Nephron progenitor cell (in vitro differentiated cells): ENCODE results near the gene GRIK4.

Experiments
- DNase-seq: peaks from one replicate; pipeline ENCODE4 v3.0.0; 2021
- H3K27ac Mint-ChIP-seq: 2 replicates; pipeline ENCODE4 v1.8.0; 2021; ENCODE audit warnings: mild to moderate bottlenecking, moderate library complexity, mixed read lengths
- H3K27me3 Mint-ChIP-seq: 2 replicates; pipeline ENCODE4 v1.8.0; 2021; ENCODE audit warnings: mild to moderate bottlenecking, low read depth, mixed read lengths; ENCODE audit not compliant: poor library complexity
- H3K36me3 Mint-ChIP-seq: 2 replicates; pipeline ENCODE4 v1.8.0; 2021; ENCODE audit warnings: low read depth, mixed read lengths
- H3K4me1 Mint-ChIP-seq: 2 replicates; pipeline ENCODE4 v1.8.0; 2021; ENCODE audit warnings: mixed read lengths
- H3K4me3 Mint-ChIP-seq: 2 replicates; pipeline ENCODE4 v1.8.0; 2021; ENCODE audit warnings: mild to moderate bottlenecking, moderate library complexity, mixed read lengths
- H3K9me3 Mint-ChIP-seq: 2 replicates; pipeline ENCODE4 v1.8.0; 2021; ENCODE audit warnings: mild to moderate bottlenecking, moderate library complexity, mixed read lengths
- TF ChIP-seq, protein P1 (sequence below): fragments of 200-600 bp; sonication (generic); IDR thresholded peaks from 2 replicates; pipeline ENCODE4 v1.5.0; 2021; ENCODE audit warnings: antibody characterized with exemption

Gene GRIK4

GRCh38 chr11:120605469-120605868 lies 93.9 kb downstream of the GRIK4 start:
- Mint-ChIP-seq H3K36me3 (no peaks in the 10 kb centered on the region), H3K4me3 (no peak overlapping the region), H3K27ac (no peak overlapping the region), H3K27me3 (peaks cover 28% of the 10 kb centered on the region), H3K9me3 (no peaks in the 10 kb centered on the region), H3K4me1 (peaks cover 46% of the 10 kb centered on the region)
- TF ChIP-seq, protein P1, sequence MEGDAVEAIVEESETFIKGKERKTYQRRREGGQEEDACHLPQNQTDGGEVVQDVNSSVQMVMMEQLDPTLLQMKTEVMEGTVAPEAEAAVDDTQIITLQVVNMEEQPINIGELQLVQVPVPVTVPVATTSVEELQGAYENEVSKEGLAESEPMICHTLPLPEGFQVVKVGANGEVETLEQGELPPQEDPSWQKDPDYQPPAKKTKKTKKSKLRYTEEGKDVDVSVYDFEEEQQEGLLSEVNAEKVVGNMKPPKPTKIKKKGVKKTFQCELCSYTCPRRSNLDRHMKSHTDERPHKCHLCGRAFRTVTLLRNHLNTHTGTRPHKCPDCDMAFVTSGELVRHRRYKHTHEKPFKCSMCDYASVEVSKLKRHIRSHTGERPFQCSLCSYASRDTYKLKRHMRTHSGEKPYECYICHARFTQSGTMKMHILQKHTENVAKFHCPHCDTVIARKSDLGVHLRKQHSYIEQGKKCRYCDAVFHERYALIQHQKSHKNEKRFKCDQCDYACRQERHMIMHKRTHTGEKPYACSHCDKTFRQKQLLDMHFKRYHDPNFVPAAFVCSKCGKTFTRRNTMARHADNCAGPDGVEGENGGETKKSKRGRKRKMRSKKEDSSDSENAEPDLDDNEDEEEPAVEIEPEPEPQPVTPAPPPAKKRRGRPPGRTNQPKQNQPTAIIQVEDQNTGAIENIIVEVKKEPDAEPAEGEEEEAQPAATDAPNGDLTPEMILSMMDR: no peak
- no peak for DNase-seq

- peak overlapping the region; percentile 11 for H3K27ac Mint-ChIP-seq
- H3K27me3 Mint-ChIP-seq: peaks cover 29% of the 10 kb centered on the region
- H3K36me3 Mint-ChIP-seq: no peaks in the 10 kb centered on the region
- H3K4me1 Mint-ChIP-seq: peaks cover 45% of the 10 kb centered on the region
- no peak overlapping the region for H3K4me3 Mint-ChIP-seq
- no peak for DNase-seq
- no peaks in the 10 kb centered on the region for H3K9me3 Mint-ChIP-seq
- TF ChIP-seq, protein P1: no peak
These were observed 94.9 kb downstream of the GRIK4 start for GRCh38 chr11:120606211-120607010.

DNA sequence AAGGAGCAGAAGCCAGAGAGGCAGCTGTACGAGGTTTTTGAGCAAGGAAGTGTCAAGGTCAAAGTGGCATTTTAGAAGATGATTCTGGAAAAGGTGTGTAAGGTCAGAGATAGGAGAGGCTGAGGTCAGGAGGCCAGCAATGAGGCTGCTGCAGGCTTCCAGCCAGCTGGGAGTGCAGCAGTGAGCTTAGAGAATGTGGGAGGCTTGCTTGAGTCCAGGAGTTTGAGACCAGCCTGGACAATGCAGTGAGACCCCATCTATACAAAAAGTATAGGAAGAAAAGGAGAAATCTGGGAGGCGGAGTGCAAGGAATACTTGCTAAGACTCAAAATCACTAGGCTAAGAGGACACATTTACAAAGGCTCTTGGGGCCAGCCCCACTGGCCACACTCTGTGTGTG lies 96.5 kb downstream of the GRIK4 start:
- TF ChIP-seq, protein P1: no peak
- no peak overlapping the region for H3K27ac Mint-ChIP-seq
- H3K27me3 Mint-ChIP-seq: peaks cover 31% of the 10 kb centered on the region
- no peak for DNase-seq
- H3K4me1 Mint-ChIP-seq: peaks cover 50% of the 10 kb centered on the region
- H3K4me3 Mint-ChIP-seq: no peak overlapping the region
- no peaks in the 10 kb centered on the region for H3K9me3 Mint-ChIP-seq
- H3K36me3 Mint-ChIP-seq: no peaks in the 10 kb centered on the region

DNA sequence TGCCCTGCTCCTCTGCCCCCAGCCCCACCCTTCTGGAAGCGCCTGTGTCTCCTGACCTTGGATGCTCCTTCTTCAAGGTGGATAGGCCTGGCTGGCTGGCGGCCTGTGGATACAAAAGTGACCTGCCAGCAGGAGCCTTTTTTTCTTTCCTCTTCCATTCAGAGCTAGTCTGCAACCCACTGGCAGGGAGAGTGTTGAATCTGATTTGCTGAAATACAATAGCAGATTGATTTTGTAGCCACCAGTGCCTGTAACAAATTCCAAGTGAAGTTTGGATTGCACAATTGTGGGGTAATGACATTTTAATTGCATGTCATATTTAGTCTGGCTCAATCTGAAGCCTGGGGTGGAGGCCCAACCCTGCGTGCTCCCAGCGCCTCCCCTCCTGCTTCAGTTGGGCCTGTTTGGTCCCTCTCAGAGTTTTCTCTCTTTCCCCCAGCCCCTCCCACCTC lies 97.2 kb downstream of the GRIK4 start:
- Mint-ChIP-seq H3K4me3 (no peak overlapping the region), H3K27me3 (peaks cover 32% of the 10 kb centered on the region), H3K4me1 (peaks cover 50% of the 10 kb centered on the region), H3K27ac (peak overlapping the region; percentile 20), H3K9me3 (no peaks in the 10 kb centered on the region), H3K36me3 (no peaks in the 10 kb centered on the region)
- DNase-seq: no peak
- TF ChIP-seq, protein P1: no peak

DNA sequence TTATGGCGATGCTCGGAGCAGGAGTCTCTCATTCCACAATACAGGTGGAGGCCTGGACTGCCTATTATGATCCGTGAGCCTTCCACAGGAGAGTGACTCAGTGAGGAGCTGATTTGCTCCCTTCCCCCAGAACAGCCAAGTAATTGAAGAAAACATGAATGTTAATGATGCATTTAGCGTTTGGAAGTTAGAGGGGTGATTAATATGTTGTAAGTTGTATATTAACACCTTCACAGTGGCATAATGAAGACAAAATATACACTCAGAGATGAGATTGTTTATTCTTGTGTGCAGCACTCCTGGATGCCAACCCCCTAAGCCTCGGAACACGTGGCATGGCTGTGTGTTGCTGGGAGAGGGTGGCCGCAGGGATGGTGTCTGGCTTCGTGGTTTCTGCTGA lies 98.6 kb downstream of the GRIK4 start:
- H3K4me3 Mint-ChIP-seq: no peak overlapping the region
- TF ChIP-seq, protein P1: no peak
- peaks cover 50% of the 10 kb centered on the region for H3K4me1 Mint-ChIP-seq
- H3K27ac Mint-ChIP-seq: no peak overlapping the region
- no peaks in the 10 kb centered on the region for H3K36me3 Mint-ChIP-seq
- peaks cover 31% of the 10 kb centered on the region for H3K27me3 Mint-ChIP-seq
- no peak for DNase-seq
- no peaks in the 10 kb centered on the region for H3K9me3 Mint-ChIP-seq

DNA sequence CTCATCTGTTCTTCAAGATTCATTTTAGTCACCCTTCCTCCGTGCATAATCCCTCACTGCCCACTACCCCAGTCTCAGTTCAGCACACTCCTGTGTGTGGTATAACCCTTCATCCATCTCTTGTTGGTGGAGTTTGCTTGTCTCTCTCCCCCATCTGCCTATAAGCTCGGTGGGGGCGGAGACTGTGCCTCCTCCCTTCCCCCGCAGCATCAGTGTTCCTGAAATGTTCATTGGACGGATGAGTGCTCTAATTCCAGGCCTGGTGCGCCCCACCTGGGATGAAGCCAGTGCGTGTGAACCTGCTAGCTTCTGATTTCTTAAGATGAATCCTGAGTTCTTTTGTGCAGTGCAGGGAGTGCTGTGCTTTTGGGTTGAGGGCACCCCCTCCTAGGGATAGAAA lies 100.0 kb downstream of the GRIK4 start:
- peaks cover 29% of the 10 kb centered on the region for H3K27me3 Mint-ChIP-seq
- TF ChIP-seq, protein P1: no peak

More for the DNA sequence above, 100.0 kb downstream of the GRIK4 start:
- Mint-ChIP-seq H3K27ac (no peak overlapping the region), H3K4me1 (peaks cover 55% of the 10 kb centered on the region), H3K4me3 (no peak overlapping the region), H3K36me3 (no peaks in the 10 kb centered on the region), H3K9me3 (peaks cover 7% of the 10 kb centered on the region)
- no peak for DNase-seq
